GM12892 (cell line): ENCODE data around the gene RANBP10.
"Not testable (repeated sequence)": the region's sequence is repeated elsewhere in the genome, so short reads cannot be mapped to it uniquely, and the experiment has no call there.

ENCODE experiments used
- DNase-seq: peaks from one replicate; pipeline ENCODE4 v3.0.0; 2011; ENCODE audit not compliant: insufficient read length
- FAIRE-seq: peaks from 2 replicates; lab custom pipeline; 2011; peaks lifted over from hg19 to GRCh38; lab: Jason Lieb, UNC
- POLR2A ChIP-seq: IDR thresholded peaks from 2 replicates; pipeline ENCODE4 v1.6.1; 2011; ENCODE audit warnings: low read depth, low read length, control low read depth
- POLR2AphosphoS5 ChIP-seq: IDR thresholded peaks from 2 replicates; pipeline ENCODE4 v1.6.1; 2011; ENCODE audit warnings: low read depth, low read length, control low read depth
- TAF1 ChIP-seq: IDR thresholded peaks from 2 replicates; pipeline ENCODE4 v1.6.1; 2011; ENCODE audit warnings: low read depth, mild to moderate bottlenecking, control low read depth, low read length, borderline replicate concordance

RANBP10 gene

DNA sequence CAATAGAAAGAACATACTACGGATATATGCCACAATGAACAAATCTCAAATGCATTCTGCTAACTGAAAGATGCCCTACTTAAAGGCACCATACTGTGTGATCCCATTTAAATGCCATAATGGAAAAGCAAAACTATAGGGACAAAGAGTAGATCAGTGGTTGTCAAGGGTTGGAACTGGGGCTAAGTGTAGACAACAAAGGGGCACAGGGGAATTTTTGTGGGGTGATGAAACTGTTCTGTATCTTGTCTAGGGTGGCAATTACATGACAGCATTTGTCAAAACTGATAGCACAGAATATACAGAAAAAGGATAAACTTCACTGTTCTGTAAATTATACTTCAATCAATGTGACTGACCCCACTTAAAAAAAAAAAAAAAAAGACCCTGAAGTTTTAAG is 104.9 kb downstream of the RANBP10 start:
- no peak for TF ChIP-seq POLR2AphosphoS5
- TF ChIP-seq POLR2A, result no peak
- no peak for TF ChIP-seq TAF1
- DNase-seq (no peak), FAIRE-seq (no peak)

- TF ChIP-seq TAF1 (no peak), POLR2AphosphoS5 (no peak), POLR2A (no peak)
- FAIRE-seq (no peak), DNase-seq (no peak)
Measured at GRCh38 chr16:67699265-67699664, 107.1 kb downstream of the RANBP10 start.

GRCh38 chr16:67697422-67698185 is 108.8 kb downstream of the RANBP10 start:
- TF ChIP-seq TAF1 (no peak), POLR2A (no peak), POLR2AphosphoS5 (no peak)
- FAIRE-seq (no peak), DNase-seq (no peak)

DNA sequence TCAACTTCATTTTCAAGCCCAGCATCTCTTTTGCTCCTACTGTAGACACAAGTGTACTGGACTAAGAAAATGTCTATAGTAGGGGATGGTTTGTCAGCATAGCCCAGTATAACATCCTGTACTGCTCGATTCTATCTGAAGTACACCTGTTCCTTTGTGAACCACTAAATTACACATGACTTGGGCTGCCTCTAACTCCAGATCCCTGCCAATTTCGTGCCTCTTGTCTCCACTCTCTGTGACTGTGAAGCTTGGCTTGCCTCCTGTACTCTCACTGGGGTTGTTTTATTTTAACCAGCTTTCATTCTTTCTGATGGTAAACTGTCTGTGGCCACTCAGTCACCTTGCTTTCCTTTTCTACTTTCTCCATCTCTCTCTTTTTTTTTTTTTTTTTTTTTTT is 111.7 kb downstream of the RANBP10 start:
- TF ChIP-seq POLR2AphosphoS5 (no peak), POLR2A (no peak), TAF1 (no peak)
- no peak for FAIRE-seq

DNA sequence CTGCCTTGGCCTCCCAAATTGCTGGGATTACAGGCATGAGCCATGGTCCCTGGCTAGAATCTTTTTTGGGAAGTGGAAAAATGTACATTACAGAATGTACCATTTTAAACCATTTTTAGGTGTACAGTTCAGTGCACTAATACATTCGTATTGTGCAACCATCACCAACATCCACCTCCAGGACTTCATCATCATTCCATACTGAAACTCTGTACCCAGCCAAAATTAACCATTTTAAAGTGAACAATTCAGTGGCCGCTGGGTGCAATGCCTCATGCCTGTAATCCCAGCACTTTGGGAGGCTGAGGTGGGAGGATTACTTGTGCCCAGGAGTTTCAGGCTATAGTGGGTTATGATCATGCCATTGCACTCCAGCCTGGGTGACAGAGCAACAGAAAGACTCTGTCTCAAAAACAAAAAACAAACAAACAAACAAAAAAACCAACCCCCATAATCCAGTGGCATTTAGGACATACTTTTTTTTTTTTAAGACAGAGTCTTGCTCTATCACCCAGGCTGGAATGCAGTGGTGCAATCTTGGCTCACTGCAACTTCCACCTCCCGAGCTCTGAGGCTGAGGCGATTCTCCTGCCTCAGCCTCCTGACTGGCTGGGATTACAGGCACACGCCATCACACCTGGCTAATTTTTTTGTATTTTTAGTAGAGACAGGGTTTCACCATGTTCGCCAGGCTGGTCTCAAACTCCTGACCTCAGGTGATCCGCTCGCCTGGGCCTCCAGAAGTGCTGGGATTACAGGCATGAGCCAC is 112.7 kb downstream of the RANBP10 start:
- FAIRE-seq, DNase-seq: not testable (repeated sequence)

More for the DNA sequence above, 111.7 kb downstream of the RANBP10 start:
- DNase-seq, result no peak

DNA sequence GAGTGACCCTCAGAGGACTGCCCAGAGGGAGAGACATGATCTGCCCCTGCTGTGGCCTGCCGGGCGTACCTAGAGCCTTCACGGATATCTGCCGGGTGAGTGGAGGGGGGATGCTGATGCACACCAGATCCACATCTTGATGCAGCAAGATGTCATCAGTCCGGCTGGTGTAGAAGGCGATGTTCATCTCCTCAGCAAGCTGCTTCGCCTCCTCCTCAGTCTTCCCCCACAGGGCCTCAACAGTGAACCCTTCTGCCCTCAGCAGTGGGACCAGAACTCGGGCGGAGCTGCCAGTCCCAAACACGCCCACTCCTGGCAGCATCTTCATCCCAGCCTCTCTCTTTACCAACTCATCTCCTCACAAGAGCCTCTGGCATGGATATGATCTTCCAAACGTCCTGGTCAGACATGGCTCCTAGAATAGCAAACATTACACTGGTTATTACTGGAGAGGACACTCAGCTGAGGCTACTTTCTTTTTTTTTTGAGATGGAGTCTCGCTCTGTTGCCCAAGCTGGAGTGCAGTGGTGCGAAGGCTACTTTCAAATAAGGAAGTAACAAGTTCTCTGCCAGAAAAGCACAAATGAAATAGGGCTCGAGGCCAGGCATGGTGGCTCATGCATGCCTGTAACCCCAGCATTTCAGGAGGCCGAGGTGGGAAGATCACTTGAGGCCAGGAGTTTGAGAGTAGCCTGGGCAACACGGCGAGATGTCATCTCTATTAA is 120.8 kb downstream of the RANBP10 start:
- FAIRE-seq (no peak), DNase-seq (no peak)
- TF ChIP-seq TAF1 (no peak), POLR2A (no peak), POLR2AphosphoS5 (no peak)

GRCh38 chr16:67683767-67684166 is 122.6 kb downstream of the RANBP10 start:
- no peak for DNase-seq
- TF ChIP-seq POLR2A (no peak), TAF1 (no peak), POLR2AphosphoS5 (no peak)
- no peak for FAIRE-seq

GRCh38 chr16:67679935-67680897 is 126.1 kb downstream of the RANBP10 start:
- no peak for TF ChIP-seq POLR2A
- TF ChIP-seq TAF1, result no peak
- TF ChIP-seq POLR2AphosphoS5, result no peak
- no peak for FAIRE-seq
- DNase-seq, result no peak

DNA sequence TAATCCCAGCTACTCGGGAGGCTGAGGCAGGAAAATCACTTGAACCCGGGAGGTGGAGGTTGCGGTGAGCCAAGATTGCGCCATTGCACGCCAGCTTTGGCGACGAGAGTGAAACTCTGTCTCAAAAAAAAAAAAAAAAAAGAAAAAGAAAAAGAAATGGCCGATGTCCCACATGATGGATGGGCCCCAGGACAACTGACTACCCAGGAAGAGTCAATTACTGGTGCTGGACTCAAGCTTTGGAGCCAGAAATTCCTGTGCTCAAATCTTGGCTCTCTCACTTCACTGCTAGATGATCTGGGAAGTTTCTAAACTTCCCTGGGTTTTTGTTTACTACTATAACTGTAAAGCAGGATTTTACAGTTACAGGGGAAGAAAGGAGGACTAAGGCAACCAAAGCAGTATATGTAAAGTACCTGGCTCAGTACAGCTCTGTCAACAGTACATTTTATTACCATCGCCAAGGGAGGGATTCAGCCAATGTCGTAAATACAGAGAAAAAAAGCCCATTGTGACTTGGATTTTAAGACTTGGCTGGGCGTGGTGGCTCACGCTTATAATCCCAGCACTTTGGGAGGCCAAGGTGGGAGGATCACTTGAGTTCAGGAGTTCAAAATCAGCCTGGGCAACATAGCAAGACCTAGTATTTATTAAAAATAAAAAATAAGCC is 127.9 kb downstream of the RANBP10 start:
- no peak for FAIRE-seq
- no peak for TF ChIP-seq POLR2AphosphoS5
- TF ChIP-seq POLR2A, result no peak
- no peak for TF ChIP-seq TAF1
- DNase-seq, result no peak

GRCh38 chr16:67677712-67678111 is 128.6 kb downstream of the RANBP10 start:
- DNase-seq (no peak), FAIRE-seq (no peak)
- TF ChIP-seq POLR2A, result no peak
- TF ChIP-seq POLR2AphosphoS5, result no peak
- no peak for TF ChIP-seq TAF1
